Tongue (tissue), 2 donors: ENCODE data around the gene AASS. TPM values are rescaled to one million over a fixed set of nuclear protein-coding genes. Genes with fewer than 3 reads are reported as not detected.
A peak's percentile ranks its signal among the peaks of the same experiment; 100 is the strongest.

Experiments
- DNase-seq: peaks from one replicate; pipeline ENCODE4 v3.0.0-alpha.2; 2015
- total RNA-seq: library from RNA; depleted of rRNA; stranded (reverse); fragments of >200 nt; gene quantifications from one replicate; pipeline ENCODE4 v1.2.3, GENCODE V29; 2014

AASS gene
- total RNA-seq, 1 donor from 2014 or later = 37.1 TPM

DNA sequence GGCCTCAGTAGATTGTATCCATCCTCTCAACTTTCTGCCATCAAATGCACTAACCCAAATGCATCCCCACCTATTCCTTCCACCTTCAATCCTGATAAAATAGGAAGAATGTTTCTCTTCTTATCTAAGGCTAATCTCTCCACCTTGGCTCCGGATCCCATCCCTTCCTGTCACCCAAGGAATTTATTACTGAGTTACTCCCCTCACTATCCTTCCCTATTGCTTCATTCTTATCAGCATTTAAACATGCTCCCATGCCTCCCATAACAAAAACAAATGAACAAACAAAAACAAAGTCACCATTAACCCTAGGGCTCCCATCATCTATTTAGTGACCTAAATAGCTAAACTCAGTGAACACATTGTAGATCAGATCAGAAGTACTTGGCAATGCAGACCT, 25.3 kb downstream of the AASS start:
- no peak for DNase-seq

DNA sequence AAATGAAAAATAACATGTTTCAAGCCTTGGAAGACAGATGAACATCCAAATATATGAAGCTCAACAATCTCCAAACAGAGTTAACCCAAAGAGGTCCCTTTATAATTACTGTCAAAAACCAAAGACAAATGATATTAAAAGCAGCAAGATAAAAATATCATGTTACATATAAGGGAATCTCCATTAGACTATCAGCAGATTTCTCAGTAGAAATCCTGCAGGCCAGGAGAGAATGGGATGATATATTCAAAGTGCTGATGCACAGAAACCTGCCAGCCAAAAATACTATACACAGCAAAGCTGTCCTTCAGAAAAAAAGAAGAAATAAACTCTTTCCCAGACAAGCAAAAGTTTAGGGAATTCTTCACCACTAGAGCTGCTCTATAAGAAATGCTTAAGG, 41.0 kb downstream of the AASS start:
- no peak for DNase-seq

DNA sequence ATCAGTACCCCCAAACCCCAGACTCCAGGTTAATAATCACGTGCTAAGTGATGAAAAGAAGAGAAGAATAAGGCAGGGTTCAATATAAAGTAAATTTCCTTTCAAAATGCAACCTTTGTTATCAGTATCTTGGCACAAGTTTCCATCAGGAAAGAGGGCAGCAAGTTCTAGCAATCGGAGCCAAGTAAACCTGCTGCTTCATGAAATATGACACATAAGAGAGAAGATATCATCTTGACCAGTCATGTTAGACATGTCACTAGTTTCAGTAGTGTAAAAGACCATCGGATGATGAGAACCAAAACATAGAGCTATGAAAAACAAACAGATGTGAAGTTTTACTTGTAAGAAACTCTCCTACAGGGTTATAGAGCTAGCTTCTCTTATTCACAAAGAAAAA, 44.0 kb downstream of the AASS start:
- no peak for DNase-seq

DNA sequence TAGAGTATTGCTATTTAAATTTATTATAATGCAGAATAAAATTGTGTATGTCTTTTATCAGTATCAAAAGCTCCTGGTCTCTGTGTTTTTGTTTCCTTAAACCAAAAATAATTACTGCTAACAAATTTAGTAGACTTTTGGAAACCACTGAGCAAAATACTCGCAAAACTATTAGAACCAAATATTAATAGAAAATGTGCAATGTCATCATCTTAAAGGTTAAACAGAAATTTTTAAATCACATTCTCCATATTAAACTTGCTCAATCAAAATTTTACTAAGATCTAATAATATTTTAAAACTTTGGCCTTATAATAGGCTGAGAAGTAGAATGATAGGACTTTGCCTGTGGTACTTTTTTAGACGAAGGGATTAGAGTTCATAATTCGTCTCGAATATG, 48.4 kb downstream of the AASS start:
- DNase-seq = no peak

DNA sequence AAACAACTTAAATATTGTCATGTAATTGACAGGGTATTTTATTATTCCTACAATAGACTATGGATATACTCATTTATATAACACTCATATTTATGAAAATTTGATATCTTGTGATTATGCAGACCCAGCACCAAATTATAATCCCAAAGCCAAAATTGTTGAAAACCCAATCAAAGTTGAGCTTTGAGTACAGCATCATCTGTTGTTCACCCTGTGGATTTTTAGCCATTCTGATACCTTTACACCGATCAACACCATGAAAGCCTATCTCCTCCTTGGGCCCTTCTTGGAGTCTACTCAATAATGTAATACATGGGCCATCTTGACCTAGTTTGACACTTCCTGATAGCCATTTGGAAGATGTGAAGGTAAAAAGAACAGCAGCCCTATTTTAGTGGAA, 49.5 kb downstream of the AASS start:
- no peak for DNase-seq

DNA sequence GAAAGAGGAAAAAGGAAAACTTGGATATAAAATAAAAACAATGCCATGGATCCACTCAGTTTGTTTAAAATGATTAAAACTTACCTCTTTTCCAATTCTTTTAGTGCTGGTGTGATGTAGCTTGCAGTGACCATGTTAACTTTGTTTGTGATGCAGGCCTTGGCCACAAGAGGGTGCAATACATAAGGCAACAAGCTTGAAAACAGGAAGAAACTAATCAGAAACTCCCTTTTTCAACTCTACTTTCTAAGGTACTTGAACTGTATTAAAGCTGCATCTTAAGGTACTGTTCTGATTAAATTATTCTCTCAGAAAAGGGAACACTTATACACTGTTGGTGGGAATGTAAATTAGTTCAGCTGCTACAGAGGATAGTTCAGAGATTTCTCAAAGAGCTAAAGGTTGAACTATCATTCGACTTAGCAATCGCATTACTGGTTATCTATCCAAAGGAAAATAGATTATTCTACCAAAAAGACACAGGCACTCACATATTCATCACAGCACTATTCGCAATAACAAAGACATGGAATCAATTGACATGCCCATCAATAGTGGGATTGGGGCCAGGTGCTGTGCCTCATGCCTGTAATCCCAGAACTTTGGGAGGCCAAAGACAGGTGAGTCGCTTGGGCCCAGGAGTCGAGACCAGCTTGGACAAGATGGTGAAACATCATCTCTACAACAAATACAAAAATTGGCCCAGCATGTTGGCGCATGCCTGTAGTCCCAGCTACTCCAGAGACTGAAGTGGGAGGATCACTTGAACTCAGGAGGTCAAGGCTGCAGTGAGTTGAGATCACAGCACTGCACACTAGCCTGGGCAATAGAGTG, 50.9 kb downstream of the AASS start:
- peak; percentile 81 for DNase-seq

DNA sequence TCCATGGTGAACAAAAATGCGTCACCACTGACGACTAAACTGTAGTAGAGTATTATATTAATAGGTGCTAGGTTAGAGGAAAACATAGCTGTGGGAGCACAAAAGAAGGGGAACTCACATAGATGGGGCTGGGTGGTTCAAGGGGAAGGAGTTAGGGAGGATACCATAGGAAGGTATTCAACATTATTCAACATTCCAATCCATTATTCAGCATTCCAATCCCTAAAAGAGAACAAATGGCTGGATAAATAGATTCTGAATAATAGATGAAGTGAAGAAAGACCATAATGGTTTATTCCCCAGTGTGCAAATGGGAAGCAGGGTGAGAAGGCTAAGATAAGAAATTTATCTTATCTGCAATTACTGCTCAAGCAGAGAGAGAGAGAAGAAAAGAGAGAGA, 61.4 kb downstream of the AASS start:
- DNase-seq = no peak

DNA sequence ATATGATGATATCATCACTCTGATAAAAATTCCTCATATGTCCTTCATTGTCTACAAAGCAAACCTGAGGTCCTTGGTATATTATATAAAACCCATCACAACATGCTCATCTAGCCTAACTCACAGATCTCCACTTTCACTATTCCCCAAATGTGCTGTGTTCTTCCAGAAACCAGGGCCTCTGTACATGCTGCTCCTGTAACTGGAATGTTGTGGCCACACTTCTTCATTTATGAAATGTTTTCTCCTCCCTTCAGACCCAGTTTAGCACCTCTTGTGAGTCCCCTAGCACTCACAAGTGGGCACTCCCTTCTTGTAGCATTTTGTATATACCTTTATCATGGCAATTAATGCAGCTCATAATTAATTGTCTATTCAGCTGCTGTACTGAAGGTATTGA, 61.9 kb downstream of the AASS start:
- DNase-seq = no peak

DNA sequence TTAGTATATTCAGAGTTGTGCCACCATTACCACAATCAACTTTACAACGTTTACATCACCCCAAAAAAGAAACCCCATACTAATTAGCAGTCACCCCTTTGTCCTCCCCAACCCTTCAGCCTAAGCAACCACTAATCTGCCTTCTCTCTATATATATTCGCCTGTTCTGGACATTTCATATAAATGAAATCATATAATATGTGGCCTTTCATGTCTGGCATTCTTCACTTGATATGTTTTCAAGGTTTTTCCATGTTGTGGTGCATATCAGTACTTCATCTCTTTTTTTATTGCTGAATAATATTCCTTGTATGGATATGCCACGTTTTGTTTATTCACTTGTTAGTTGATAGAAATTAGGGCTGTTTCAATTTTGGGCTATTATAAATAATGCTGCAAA, 70.4 kb downstream of the AASS start:
- no peak for DNase-seq

DNA sequence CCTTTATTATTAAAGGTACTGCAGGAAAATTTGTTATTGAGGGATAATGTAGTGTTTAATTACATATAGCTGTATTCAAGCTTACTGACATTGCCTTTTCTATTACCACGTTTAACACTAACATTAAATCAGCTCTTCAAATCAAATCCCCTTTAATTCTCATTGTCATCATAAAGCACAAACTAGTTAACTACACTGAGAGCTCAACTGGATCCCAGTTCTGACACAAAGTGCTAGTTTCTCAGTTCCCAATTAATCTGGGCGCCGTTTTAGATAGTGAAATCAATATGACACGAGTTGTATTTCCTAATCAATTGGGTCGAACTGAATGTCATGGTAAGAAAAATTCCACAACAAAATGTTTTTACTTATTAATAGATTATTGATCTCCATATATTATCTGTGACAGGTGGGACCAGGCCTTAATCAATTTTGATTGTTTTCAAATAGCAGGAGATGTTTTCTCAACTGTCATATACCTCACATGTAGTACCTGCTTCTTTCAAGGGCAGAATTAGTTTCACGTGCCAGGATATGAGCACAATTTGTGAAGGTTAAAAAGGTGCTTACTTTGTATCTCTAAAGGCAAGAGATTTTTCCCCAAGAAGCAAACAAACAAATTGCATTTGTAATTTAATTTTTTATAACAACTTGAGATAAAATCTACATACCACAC, 71.0 kb downstream of the AASS start:
- DNase-seq = no peak

DNA sequence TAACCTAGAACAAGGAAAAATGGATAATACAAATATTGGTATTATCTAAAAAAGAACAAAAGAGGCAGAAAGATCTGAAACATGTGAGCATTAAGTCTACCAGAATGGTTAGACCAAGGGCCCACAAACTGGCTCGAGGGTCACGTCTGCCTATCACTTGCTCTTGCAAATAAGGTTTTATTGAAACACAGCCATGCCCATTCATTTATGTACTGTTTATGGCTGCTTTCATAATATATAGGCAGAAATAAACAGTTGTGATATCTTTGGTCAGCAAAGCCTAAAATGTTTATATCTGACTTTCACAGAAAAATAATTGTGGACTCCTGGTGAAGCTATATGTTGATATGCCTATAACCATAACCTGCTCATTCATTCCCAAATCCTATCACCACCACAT, 71.8 kb downstream of the AASS start:
- DNase-seq = no peak

DNA sequence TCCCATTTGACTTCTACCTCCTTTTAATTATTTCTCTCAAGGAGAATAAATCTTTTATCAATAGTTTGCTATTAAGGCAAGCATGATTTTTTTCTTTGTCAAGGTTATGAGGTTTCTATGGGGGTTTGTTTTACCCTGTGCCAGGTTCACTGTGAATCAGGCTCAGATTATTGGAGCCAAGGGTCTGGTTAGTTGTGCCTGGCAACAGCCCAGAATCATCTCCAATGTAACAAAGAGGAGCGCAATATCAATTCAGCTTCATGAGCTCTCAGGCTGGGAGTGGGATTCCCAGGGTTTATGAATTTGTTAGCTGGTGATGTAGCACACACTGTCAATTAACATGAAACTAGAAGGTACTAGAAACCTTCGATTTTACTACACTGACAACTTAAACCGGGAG, 73.2 kb downstream of the AASS start:
- no peak for DNase-seq

DNA sequence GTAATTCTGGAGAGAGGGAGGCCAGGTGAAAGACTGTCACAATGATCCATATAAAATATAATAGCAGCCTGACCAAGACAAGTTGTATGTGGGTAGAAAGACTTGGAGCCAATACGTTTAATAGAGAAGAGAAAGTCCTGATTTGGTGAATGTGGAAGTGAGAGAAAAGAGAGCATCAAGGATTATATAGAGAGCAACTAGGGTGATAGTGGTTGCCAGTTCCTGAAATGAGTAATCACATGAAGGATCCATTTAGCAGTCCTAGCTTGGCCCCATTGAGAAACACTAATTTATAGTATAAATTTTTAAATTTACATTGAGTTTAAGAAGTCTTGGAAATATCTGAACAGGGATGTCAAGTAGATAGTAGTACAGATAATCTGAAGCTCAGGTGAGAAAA, 74.0 kb downstream of the AASS start:
- DNase-seq = no peak

DNA sequence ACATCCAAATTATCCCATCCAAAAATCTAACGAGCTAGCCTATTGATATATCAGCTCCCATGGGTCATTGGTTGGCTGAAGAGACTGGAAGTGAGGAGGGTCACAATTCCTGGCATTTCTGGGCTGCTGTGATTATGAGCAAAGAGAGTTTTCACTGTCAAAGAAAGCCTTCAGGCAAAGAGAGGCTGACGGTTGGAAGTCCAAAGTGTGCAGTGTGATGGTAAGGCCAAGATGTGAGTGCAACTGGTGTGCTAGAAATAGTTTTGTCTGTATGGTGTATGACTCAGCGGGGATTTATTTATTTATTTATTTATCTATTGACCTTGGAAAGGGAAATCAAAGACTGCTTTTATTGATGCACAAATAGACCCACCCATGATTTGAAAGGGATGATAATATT, 75.0 kb downstream of the AASS start:
- no peak for DNase-seq

DNA sequence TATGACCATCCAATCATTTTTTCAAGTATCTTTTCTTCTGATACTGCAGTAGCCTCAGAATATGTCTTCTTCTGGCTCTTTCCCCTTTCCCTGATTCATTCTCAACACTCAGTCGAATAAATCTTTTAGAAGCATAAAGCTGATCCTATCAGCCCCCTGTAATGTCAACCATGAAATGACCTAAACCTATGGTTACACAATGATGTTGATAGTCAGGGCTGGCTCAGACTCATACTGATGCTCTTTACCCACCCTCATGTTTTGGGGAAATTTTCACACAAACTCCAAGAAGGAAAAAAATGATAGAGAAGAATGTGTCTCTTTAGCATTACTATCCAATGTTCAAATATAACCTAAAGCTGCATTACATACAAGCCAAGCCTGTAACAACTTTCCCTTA, 76.0 kb downstream of the AASS start:
- DNase-seq = no peak

DNA sequence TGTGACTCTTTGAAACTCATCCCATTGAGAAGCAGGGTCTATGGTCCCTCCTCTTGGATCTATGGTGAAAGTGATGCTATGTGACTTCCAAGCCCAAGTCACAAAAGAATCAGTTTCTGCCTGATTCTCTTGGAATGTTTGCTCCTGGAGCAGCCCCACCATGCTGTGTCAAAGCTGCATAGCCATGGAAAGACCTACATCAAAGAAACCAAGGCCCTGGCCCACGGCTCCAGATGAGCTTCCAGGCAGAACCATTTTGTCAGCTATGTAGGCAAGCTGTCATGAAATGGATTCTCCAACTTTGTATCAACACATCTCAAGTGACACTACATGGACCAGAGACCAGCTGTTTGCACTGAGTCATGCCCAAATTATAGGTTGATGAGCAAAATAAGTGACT, 77.0 kb downstream of the AASS start:
- DNase-seq = no peak

DNA sequence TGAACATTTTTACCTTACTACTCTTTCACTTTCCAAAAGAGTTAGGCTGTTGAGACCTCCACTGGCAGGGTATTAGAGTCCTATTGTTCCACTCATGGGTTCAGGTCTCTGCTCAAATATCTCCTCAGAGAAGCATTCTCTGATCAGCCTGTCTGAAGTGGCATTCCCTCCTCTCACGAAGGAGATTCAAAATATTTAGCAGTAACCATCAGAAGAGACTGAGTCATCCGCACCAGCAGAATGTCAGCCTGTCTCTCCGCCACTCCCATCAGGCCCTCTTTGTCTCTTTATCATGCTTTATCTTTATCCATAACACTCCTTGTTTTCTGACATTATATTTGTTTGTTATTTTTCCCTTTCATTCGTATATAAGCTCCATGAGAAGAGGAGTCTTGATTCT, 79.1 kb downstream of the AASS start:
- DNase-seq = no peak

DNA sequence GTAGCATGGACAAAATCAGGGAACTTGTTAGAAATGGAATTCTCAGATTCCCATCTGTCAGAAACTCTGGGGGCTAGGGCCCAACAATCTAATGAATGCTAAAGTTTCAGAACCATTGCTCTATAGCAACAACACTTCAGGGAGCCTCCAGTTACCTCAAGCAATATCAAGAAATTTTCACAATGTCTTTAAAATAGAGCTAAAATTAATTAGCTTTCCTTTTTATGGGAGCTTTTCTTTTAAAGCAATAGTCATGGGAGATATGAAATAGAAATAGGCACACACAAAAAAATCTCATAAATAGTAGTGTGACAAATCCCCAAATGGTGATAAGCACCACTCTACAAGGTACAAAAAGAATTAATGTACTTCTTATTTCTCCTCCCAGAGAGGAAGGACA, 80.9 kb downstream of the AASS start:
- no peak for DNase-seq

DNA sequence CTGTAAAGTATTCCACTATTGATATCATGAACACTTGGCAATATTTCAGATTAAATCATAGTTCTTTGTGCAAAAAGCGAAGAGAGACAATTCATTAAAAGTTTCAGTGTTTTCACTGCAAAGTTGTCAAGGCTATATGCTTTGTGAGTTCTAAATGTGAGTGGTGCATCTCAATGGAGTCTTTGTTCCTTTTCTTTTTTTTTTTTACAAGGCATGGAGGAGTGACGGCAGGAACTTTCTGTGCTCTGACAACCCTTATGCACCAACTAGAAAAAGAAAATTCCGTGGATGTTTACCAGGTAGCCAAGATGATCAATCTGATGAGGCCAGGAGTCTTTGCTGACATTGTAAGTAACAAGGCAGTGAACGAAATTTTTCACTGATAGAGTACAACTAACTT, 84.5 kb downstream of the AASS start:
- DNase-seq = no peak

DNA sequence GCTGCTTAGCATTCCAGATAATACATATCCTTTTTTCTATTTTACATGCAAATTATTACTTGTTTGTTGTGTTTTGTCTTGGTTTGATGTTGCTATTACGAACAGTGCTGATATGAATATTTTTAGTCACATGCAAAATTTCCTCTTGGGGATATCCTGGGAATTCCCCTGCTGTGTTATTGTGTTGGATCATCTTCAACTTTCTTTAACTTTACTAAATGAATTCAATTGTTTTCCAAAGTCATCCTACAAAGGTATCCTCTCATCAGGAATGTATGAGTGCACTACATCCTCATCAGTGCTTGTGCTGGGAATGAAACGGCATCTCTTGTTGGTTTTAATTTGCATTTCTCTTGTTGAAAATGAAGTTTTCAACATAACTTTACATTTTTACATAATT, 87.1 kb downstream of the AASS start:
- no peak for DNase-seq

DNA sequence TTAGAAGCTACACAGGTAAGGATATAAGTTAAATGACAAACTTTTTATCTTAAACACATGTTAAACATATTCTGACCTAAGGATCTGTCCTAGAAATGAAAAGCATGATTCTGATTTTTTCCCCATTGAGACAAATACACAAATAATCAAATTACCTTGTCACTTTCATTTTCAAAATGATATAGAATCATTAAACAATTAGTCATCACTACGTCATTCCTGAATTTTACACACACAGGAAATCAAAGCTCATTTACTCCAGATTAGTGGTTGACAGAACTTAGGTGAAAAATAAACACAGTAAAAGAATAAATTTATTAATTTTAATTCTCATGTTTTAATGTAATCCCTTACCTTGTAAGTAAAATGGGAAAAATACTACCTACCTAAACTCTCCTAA, 89.0 kb downstream of the AASS start:
- no peak for DNase-seq

DNA sequence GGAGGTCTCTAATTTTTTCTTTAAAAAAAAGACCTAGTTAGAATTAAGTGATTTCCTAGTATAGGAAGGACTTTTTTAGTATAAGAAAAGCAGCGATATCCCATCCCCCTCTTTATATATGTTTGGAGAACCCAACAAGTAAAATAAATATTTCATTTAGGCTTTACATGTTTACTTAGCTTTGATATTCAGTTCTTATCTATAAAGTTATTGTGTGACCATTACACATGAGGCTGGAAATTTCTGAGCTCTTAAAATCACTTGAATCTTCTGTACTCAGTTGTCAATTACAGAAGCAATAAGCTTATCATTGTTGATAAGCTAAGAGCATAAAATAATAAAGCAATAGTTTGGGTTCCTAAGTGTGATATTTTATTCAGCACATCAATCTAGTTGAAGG, 89.7 kb downstream of the AASS start:
- no peak for DNase-seq

DNA sequence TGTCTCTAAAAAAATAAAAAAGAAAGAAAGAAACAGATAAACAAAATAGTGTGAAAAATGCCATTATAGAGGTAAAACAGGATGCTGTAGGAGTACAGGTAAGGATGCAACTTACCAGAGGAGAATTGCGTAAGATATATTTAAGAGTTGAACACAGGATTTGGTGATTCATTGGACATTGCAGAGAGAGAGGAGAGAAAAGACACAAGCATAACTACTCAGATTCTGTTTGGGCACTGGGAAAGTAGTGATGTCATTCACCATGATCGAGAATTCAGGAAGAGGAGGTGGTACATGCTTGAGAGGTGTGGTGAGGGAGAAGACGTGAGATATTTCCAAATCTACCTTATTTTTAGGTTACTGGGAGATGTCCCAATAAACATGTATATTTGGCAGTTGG, 97.6 kb downstream of the AASS start:
- no peak for DNase-seq

DNA sequence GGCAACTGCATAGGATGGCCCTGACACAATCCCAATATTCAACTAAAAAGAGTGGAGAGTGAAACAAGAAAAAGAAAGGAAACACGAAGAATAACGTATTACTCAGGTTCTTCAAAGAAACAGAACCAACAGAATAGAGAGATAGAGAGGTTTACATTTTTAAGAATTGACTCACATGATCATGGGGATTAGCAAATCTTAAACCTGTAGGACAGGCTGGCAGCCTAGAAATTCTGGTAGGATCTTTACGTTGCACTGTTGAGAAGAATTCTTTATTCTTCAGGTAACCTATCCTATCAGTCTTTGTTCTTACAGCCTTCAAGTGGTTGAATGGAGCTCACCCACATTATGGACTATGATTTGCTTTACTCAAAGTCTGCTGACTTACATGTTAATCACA, 103.9 kb downstream of the AASS start:
- DNase-seq = no peak
